ENCODE measurements around the gene HSPH1.

HSPH1 gene

GRCh38 chr13:31162151-31163008 lies 676 bp upstream of the HSPH1 start:
- peaks cover 42% of the 10 kb centered on the region for H3K79me2 ChIP-seq (ENCODE audit: low read length)
- no peaks in the 10 kb centered on the region for H3K27me3 ChIP-seq (replicated peaks; ENCODE audit: insufficient read depth, low read length)
- H3K9me3 ChIP-seq (replicated peaks; ENCODE audit: insufficient read depth, low read length): no peaks in the 10 kb centered on the region
- H3K9ac ChIP-seq (ENCODE audit: low read length): peak overlapping the region; percentile 80
- peaks cover 4% of the 10 kb centered on the region; the same call in 1 of the 2 replicates for H3F3A ChIP-seq (ENCODE audit: insufficient read depth, low read length)
- DNase-seq: peak; percentile 87
- H3K4me3 ChIP-seq (ENCODE audit: low read length): peak overlapping the region; percentile 82
- peak overlapping the region; percentile 80 for H3K27ac ChIP-seq (ENCODE audit: low read length)
- H3K4me2 ChIP-seq (ENCODE audit: low read depth, low read length): peak overlapping the region; percentile 82
- no peaks in the 10 kb centered on the region for H3K36me3 ChIP-seq (replicated peaks; ENCODE audit: insufficient read depth, low read length)
- no peaks in the 10 kb centered on the region for H4K20me1 ChIP-seq (ENCODE audit: insufficient read depth, low read length)
- H3K4me1 ChIP-seq (ENCODE audit: low read length): 0 out of 2 replicates have a peak, but pooled peaks cover 4% of the 10 kb centered on the region
- TF ChIP-seq EZH2phosphoT487 (IDR thresholded peaks at IDR 0.05; ENCODE audit: low read length) (no peak), EZH2 (optimal IDR thresholded peaks at IDR 0.05; ENCODE audit: low read depth, low read length) (no peak), CTCF (IDR thresholded peaks at IDR 0.05; ENCODE audit: low read length) (no peak)
- peak overlapping the region; percentile 55 for H2AFZ ChIP-seq (ENCODE audit: low read length)
- no peaks in the 10 kb centered on the region for H3K9me2 ChIP-seq (replicated peaks; ENCODE audit: insufficient read depth, low read length)

- peak overlapping the region; percentile 78; the same call in 1 of the 2 replicates for H3K27ac ChIP-seq (ENCODE audit: low read length)
These were observed 697 bp downstream of the HSPH1 start for GRCh38 chr13:31160857-31161556.

GRCh38 chr13:31159306-31159705 lies 2.4 kb downstream of the HSPH1 start:
- DNase-seq: no peak
- no peaks in the 10 kb centered on the region for H3K9me3 ChIP-seq (replicated peaks; ENCODE audit: insufficient read depth, low read length)
- TF ChIP-seq EZH2phosphoT487 (IDR thresholded peaks at IDR 0.05; ENCODE audit: low read length) (no peak), EZH2 (optimal IDR thresholded peaks at IDR 0.05; ENCODE audit: low read depth, low read length) (no peak), CTCF (IDR thresholded peaks at IDR 0.05; ENCODE audit: low read length) (no peak)
- no peaks in the 10 kb centered on the region for H3K27me3 ChIP-seq (replicated peaks; ENCODE audit: insufficient read depth, low read length)
- H3K4me3 ChIP-seq (ENCODE audit: low read length): peak overlapping the region; percentile 82
- H3K79me2 ChIP-seq (ENCODE audit: low read length): peaks cover 54% of the 10 kb centered on the region
- H3K9me2 ChIP-seq (replicated peaks; ENCODE audit: insufficient read depth, low read length): no peaks in the 10 kb centered on the region
- H3K4me2 ChIP-seq (ENCODE audit: low read depth, low read length): peak overlapping the region; percentile 69
- H2AFZ ChIP-seq (ENCODE audit: low read length): no peak overlapping the region
- H3K36me3 ChIP-seq (replicated peaks; ENCODE audit: insufficient read depth, low read length): no peaks in the 10 kb centered on the region; the same call in 1 of the 2 replicates
- no peak overlapping the region for H3K27ac ChIP-seq (ENCODE audit: low read length)
- H3K4me1 ChIP-seq (ENCODE audit: low read length): 0 out of 2 replicates have a peak, but pooled peaks cover 4% of the 10 kb centered on the region
- peak overlapping the region; percentile 82; the same call in 1 of the 2 replicates for H3K9ac ChIP-seq (ENCODE audit: low read length)
- H4K20me1 ChIP-seq (ENCODE audit: insufficient read depth, low read length): no peaks in the 10 kb centered on the region
- peaks cover 4% of the 10 kb centered on the region; the same call in 1 of the 2 replicates for H3F3A ChIP-seq (ENCODE audit: insufficient read depth, low read length)

More at GRCh38 chr13:31160857-31161556, 697 bp downstream of the HSPH1 start:
- H4K20me1 ChIP-seq (ENCODE audit: insufficient read depth, low read length): no peaks in the 10 kb centered on the region
- H3K4me3 ChIP-seq (ENCODE audit: low read length): peak overlapping the region; percentile 82
- H3K79me2 ChIP-seq (ENCODE audit: low read length): peaks cover 51% of the 10 kb centered on the region
- no peaks in the 10 kb centered on the region; the same call in 1 of the 2 replicates for H3K36me3 ChIP-seq (replicated peaks; ENCODE audit: insufficient read depth, low read length)
- H3K9me3 ChIP-seq (replicated peaks; ENCODE audit: insufficient read depth, low read length): no peaks in the 10 kb centered on the region
- peak; percentile 39 for DNase-seq
- H2AFZ ChIP-seq (ENCODE audit: low read length): peak overlapping the region; percentile 69
- no peak for TF ChIP-seq EZH2phosphoT487 (IDR thresholded peaks at IDR 0.05; ENCODE audit: low read length)
- no peak for TF ChIP-seq CTCF (IDR thresholded peaks at IDR 0.05; ENCODE audit: low read length)
- no peak for TF ChIP-seq EZH2 (optimal IDR thresholded peaks at IDR 0.05; ENCODE audit: low read depth, low read length)
- H3K4me1 ChIP-seq (ENCODE audit: low read length): 0 out of 2 replicates have a peak, but pooled peaks cover 4% of the 10 kb centered on the region
- H3K9ac ChIP-seq (ENCODE audit: low read length): peak overlapping the region; percentile 82
- peaks cover 4% of the 10 kb centered on the region; the same call in 1 of the 2 replicates for H3F3A ChIP-seq (ENCODE audit: insufficient read depth, low read length)
- no peaks in the 10 kb centered on the region for H3K27me3 ChIP-seq (replicated peaks; ENCODE audit: insufficient read depth, low read length)
- peak overlapping the region; percentile 69 for H3K4me2 ChIP-seq (ENCODE audit: low read depth, low read length)
- H3K9me2 ChIP-seq (replicated peaks; ENCODE audit: insufficient read depth, low read length): no peaks in the 10 kb centered on the region
